ENCODE data around the gene LRRC32.

The LRRC32 gene, protein sequence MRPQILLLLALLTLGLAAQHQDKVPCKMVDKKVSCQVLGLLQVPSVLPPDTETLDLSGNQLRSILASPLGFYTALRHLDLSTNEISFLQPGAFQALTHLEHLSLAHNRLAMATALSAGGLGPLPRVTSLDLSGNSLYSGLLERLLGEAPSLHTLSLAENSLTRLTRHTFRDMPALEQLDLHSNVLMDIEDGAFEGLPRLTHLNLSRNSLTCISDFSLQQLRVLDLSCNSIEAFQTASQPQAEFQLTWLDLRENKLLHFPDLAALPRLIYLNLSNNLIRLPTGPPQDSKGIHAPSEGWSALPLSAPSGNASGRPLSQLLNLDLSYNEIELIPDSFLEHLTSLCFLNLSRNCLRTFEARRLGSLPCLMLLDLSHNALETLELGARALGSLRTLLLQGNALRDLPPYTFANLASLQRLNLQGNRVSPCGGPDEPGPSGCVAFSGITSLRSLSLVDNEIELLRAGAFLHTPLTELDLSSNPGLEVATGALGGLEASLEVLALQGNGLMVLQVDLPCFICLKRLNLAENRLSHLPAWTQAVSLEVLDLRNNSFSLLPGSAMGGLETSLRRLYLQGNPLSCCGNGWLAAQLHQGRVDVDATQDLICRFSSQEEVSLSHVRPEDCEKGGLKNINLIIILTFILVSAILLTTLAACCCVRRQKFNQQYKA

GRCh38 chr11:76670485-76671236 is at the start of gene LRRC32:
LRRC32 (minus strand) TSS chr11:76670747; CDS start chr11:76665954, 4,793 bp downstream.
- H3K9ac ChIP-seq, result no peak within 1 kb of the TSS

DNA sequence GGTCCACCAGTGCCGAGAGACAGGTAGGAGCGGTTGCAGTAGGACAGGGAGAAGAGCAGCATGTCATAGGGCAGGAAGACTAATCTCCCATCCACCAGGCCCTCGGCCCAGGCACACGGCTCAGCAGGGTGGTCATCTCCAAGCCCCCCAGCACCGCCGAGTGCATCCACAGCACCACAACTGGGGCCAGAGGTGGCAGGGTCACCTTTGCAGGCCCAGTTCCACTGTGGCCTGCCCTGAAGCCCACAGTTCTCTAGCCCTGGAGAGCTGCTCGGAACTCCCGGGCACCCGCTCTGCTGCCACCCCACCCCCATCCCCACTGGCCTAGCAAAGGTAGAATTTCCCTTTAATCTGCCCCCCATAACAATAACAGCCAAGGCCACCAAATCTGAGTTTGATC is 49.1 kb upstream of the LRRC32 start:
- Histone ChIP-seq H3K27ac (no peak overlapping the region), H2AFZ (ENCODE audit: low read depth) (no peak overlapping the region), H3K36me3 (ENCODE audit: insufficient read depth) (no peaks in the 10 kb centered on the region), H4K20me1 (ENCODE audit: insufficient read depth) (no peaks in the 10 kb centered on the region), H3K4me1 (ENCODE audit: low read depth, poor library complexity, severe bottlenecking) (no peaks in the 10 kb centered on the region), H3K79me2 (ENCODE audit: insufficient read depth, low read depth) (no peaks in the 10 kb centered on the region), H3K27me3 (ENCODE audit: insufficient read depth, low read depth) (no peaks in the 10 kb centered on the region), H3K9ac (no peak overlapping the region), H3K4me2 (no peak overlapping the region), H3K4me3 (IDR thresholded peaks at IDR 0.05; ENCODE audit: insufficient read depth, low read depth, low read length) (no peak overlapping the region)
- TF ChIP-seq, protein P1, sequence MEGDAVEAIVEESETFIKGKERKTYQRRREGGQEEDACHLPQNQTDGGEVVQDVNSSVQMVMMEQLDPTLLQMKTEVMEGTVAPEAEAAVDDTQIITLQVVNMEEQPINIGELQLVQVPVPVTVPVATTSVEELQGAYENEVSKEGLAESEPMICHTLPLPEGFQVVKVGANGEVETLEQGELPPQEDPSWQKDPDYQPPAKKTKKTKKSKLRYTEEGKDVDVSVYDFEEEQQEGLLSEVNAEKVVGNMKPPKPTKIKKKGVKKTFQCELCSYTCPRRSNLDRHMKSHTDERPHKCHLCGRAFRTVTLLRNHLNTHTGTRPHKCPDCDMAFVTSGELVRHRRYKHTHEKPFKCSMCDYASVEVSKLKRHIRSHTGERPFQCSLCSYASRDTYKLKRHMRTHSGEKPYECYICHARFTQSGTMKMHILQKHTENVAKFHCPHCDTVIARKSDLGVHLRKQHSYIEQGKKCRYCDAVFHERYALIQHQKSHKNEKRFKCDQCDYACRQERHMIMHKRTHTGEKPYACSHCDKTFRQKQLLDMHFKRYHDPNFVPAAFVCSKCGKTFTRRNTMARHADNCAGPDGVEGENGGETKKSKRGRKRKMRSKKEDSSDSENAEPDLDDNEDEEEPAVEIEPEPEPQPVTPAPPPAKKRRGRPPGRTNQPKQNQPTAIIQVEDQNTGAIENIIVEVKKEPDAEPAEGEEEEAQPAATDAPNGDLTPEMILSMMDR (conservative IDR thresholded peaks at IDR 0.05; ENCODE audit: low read depth, low read length), result no peak

More at GRCh38 chr11:76670485-76671236, at the start of gene LRRC32:
- TF ChIP-seq, protein P1 (conservative IDR thresholded peaks at IDR 0.05; ENCODE audit: low read depth, low read length), result no peak
- Histone ChIP-seq H3K4me3 (IDR thresholded peaks at IDR 0.05; ENCODE audit: insufficient read depth, low read depth, low read length) (no peak within 1 kb of the TSS), H3K79me2 (ENCODE audit: insufficient read depth, low read depth) (no peaks in the 10 kb centered on the region), H3K27me3 (ENCODE audit: insufficient read depth, low read depth) (no peaks in the 10 kb centered on the region; the same call in 1 of the 2 replicates), H2AFZ (ENCODE audit: low read depth) (no peak within 1 kb of the TSS), H4K20me1 (ENCODE audit: insufficient read depth) (no peaks in the 10 kb centered on the region), H3K36me3 (ENCODE audit: insufficient read depth) (no peaks in the 10 kb centered on the region), H3K4me1 (ENCODE audit: low read depth, poor library complexity, severe bottlenecking) (peaks cover 16% of the 10 kb centered on the region), H3K27ac (no peak within 1 kb of the TSS), H3K4me2 (no peak within 1 kb of the TSS)

- Histone ChIP-seq H3K4me2 (no peak overlapping the region), H3K27me3 (ENCODE audit: insufficient read depth, low read depth) (no peaks in the 10 kb centered on the region), H3K9ac (no peak overlapping the region), H3K36me3 (ENCODE audit: insufficient read depth) (no peaks in the 10 kb centered on the region), H3K4me3 (IDR thresholded peaks at IDR 0.05; ENCODE audit: insufficient read depth, low read depth, low read length) (no peak overlapping the region), H2AFZ (ENCODE audit: low read depth) (no peak overlapping the region), H3K79me2 (ENCODE audit: insufficient read depth, low read depth) (no peaks in the 10 kb centered on the region), H3K4me1 (ENCODE audit: low read depth, poor library complexity, severe bottlenecking) (no peaks in the 10 kb centered on the region), H3K27ac (no peak overlapping the region), H4K20me1 (ENCODE audit: insufficient read depth) (no peaks in the 10 kb centered on the region)
- TF ChIP-seq, protein P1 (conservative IDR thresholded peaks at IDR 0.05; ENCODE audit: low read depth, low read length), result no peak
These were observed 48.7 kb upstream of the LRRC32 start for GRCh38 chr11:76719281-76719680.

- H3K4me1 ChIP-seq (ENCODE audit: low read depth, poor library complexity, severe bottlenecking), result no peaks in the 10 kb centered on the region
- H3K36me3 ChIP-seq (ENCODE audit: insufficient read depth), result no peaks in the 10 kb centered on the region
- no peak overlapping the region for H3K4me3 ChIP-seq (IDR thresholded peaks at IDR 0.05; ENCODE audit: insufficient read depth, low read depth, low read length)
- H3K79me2 ChIP-seq (ENCODE audit: insufficient read depth, low read depth), result no peaks in the 10 kb centered on the region
- H3K27me3 ChIP-seq (ENCODE audit: insufficient read depth, low read depth), result no peaks in the 10 kb centered on the region
- H2AFZ ChIP-seq (ENCODE audit: low read depth), result no peak overlapping the region
- no peak overlapping the region for H3K4me2 ChIP-seq
- TF ChIP-seq, protein P1 (conservative IDR thresholded peaks at IDR 0.05; ENCODE audit: low read depth, low read length), result no peak
- no peaks in the 10 kb centered on the region for H4K20me1 ChIP-seq (ENCODE audit: insufficient read depth)
- H3K9ac ChIP-seq, result no peak overlapping the region
- H3K27ac ChIP-seq, result no peak overlapping the region
These were observed 47.3 kb upstream of the LRRC32 start for GRCh38 chr11:76717816-76718215.

Measured in KMS-11 (cell line).